OCI-LY7 (cell line): ENCODE results near the gene CDX1. TPM values are rescaled to one million over a fixed set of nuclear protein-coding genes. Genes with fewer than 3 reads are reported as not detected.
A peak's percentile ranks its signal among the peaks of the same experiment; 100 is the strongest.

Source experiments
- BruUV-seq: library from RNA; stranded (reverse); fragments of 400-500 nt; replicated peaks from 2 replicates; lab custom pipeline; 2021; lab: Mats Ljungman, UMichigan
- CTCF ChIA-PET: fragments of 300-600 bp; sonication (Branson Sonifier 250); formaldehyde crosslinking; loops from one replicate; lab custom pipeline; 2022; ENCODE audit warnings: antibody characterized with exemption; ENCODE audit not compliant: unreplicated experiment; lab: Charles Lee
- POLR2A ChIA-PET: fragments of 300-600 bp; sonication (Branson Sonifier 250); formaldehyde crosslinking; loops from one replicate; lab custom pipeline; 2022; ENCODE audit warnings: antibody characterized with exemption; lab: Charles Lee
- DNase-seq: peaks from one replicate; pipeline ENCODE4 v3.0.0-alpha.2; 2015; ENCODE audit warnings: low spot score
- H2AFZ ChIP-seq: fragments of 200-600 bp; sonication (generic), shearing (Covaris generic); 2 replicates; pipeline ENCODE4 v1.6.1; 2014; ENCODE audit warnings: mild to moderate bottlenecking, antibody characterized with exemption, low read length, moderate library complexity
- H3K27ac ChIP-seq: fragments of 200-600 bp; sonication (generic); 2 replicates; pipeline ENCODE4 v1.5.1; 2014; ENCODE audit warnings: mixed run types, low read depth, mild to moderate bottlenecking, moderate library complexity, low read length, inconsistent platforms; ENCODE audit not compliant: poor library complexity, severe bottlenecking
- H3K36me3 ChIP-seq: fragments of 200-600 bp; sonication (generic); 2 replicates; pipeline ENCODE4 v1.6.1; 2014; ENCODE audit warnings: mild to moderate bottlenecking, antibody characterized with exemption, low read length, moderate library complexity, mixed read lengths; ENCODE audit not compliant: insufficient read depth
- H3K4me1 ChIP-seq: fragments of 200-600 bp; sonication (generic); 2 replicates; pipeline ENCODE4 v1.5.1; 2014; ENCODE audit warnings: mild to moderate bottlenecking, low read length; ENCODE audit not compliant: insufficient read depth, poor library complexity, severe bottlenecking
- H3K4me2 ChIP-seq: fragments of 200-600 bp; sonication (generic); 2 replicates; pipeline ENCODE4 v1.6.1; 2014; ENCODE audit warnings: mild to moderate bottlenecking, low read length
- H3K4me3 ChIP-seq: fragments of 200-600 bp; sonication (generic); 2 replicates; pipeline ENCODE4 v1.5.1; 2014; ENCODE audit warnings: mild to moderate bottlenecking, low read depth, low read length; ENCODE audit not compliant: poor library complexity, severe bottlenecking
- H3K79me2 ChIP-seq: fragments of 200-600 bp; sonication (generic); 2 replicates; pipeline ENCODE4 v1.6.1; 2016; ENCODE audit warnings: low read depth, mild to moderate bottlenecking, low read length, moderate library complexity, mixed read lengths; ENCODE audit not compliant: insufficient read depth
- H3K9me2 ChIP-seq: fragments of 200-600 bp; sonication (generic); 2 replicates; pipeline ENCODE4 v1.6.1; 2016; ENCODE audit warnings: mild to moderate bottlenecking, low read length, mixed read lengths; ENCODE audit not compliant: insufficient read depth
- H3K9me3 ChIP-seq: fragments of 200-600 bp; sonication (generic); 2 replicates; pipeline ENCODE4 v1.6.1; 2014; ENCODE audit warnings: mild to moderate bottlenecking, mixed run types, low read length, mixed read lengths
- H4K20me1 ChIP-seq: fragments of 200-600 bp; sonication (generic); 2 replicates; pipeline ENCODE4 v1.6.1; 2014; ENCODE audit warnings: mild to moderate bottlenecking, antibody characterized with exemption, low read length, moderate library complexity, mixed read lengths; ENCODE audit not compliant: insufficient read depth
- EZH2phosphoT487 ChIP-seq: fragments of 200-600 bp; sonication (generic); IDR thresholded peaks from 2 replicates; pipeline ENCODE4 v1.6.1; 2018; ENCODE audit warnings: low read depth, borderline replicate concordance, mild to moderate bottlenecking, mixed run types, antibody characterized with exemption, low read length, moderate library complexity, mixed read lengths
- intact Hi-C: fragments of 100-400 bp; cut with micrococcal nuclease; formaldehyde crosslinking; loops from one replicate; pipeline ENCODE4 v1.10.0; 2022; ENCODE audit not compliant: unreplicated experiment
- total RNA-seq, 2 experiments: library from RNA; depleted of rRNA in 1 of 2; stranded (reverse); fragments of >200 nt in 1 of 2; shearing (Covaris generic) in 1 of 2; gene quantifications; 2 replicates each; pipeline ENCODE4 v1.2.3, GENCODE V29; 2014 to 2022
- TF ChIP-seq, protein P1 (sequence below): fragments of 200-600 bp; sonication (generic); conservative IDR thresholded peaks from 2 replicates; pipeline ENCODE4 v1.5.1; 2014; ENCODE audit warnings: mild to moderate bottlenecking, antibody characterized with exemption, low read length, moderate library complexity, mixed read lengths

Gene CDX1
- total RNA-seq, 2 experiments from 2014 or later, result not detected

DNA sequence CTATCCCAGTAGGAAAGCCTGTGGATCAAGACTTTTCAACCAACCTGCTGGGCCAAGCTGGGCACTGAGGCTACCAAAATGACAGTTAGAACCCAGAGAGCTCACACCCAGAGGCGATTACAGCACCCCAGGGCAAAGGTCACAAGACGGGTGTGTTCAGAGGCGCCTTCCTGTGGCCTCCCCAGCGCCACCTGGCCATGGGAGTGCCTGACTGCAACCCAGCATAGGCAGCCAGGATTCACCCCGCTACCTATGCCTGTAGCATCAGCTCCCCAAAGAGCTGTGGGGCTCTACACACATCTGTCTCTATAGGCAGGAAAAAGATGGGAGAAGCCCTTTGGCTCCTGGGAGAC, 44.4 kb upstream of the CDX1 start:
- BruUV-seq, result no TSS peak
- Histone ChIP-seq H3K4me1 (no peaks in the 10 kb centered on the region), H3K27ac (no peak overlapping the region), H4K20me1 (no peaks in the 10 kb centered on the region), H3K4me3 (no peak overlapping the region), H3K9me3 (no peaks in the 10 kb centered on the region), H3K9me2 (no peaks in the 10 kb centered on the region), H2AFZ (no peak overlapping the region), H3K4me2 (no peak overlapping the region), H3K36me3 (no peaks in the 10 kb centered on the region), H3K79me2 (no peaks in the 10 kb centered on the region)
- peak; percentile 24 for DNase-seq
- ChIA-PET POLR2A (interaction anchor here (0.6 kb wide), 1 partner anchor 12 kb away, joined by 3 read pairs; no protein-coding TSS in a partner anchor), CTCF (interaction anchor here (0.5 kb wide), 1 partner anchor 43 kb away, joined by 4 read pairs; no protein-coding TSS in a partner anchor)
- no peak for TF ChIP-seq EZH2phosphoT487
- TF ChIP-seq, protein P1, sequence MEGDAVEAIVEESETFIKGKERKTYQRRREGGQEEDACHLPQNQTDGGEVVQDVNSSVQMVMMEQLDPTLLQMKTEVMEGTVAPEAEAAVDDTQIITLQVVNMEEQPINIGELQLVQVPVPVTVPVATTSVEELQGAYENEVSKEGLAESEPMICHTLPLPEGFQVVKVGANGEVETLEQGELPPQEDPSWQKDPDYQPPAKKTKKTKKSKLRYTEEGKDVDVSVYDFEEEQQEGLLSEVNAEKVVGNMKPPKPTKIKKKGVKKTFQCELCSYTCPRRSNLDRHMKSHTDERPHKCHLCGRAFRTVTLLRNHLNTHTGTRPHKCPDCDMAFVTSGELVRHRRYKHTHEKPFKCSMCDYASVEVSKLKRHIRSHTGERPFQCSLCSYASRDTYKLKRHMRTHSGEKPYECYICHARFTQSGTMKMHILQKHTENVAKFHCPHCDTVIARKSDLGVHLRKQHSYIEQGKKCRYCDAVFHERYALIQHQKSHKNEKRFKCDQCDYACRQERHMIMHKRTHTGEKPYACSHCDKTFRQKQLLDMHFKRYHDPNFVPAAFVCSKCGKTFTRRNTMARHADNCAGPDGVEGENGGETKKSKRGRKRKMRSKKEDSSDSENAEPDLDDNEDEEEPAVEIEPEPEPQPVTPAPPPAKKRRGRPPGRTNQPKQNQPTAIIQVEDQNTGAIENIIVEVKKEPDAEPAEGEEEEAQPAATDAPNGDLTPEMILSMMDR, result peak; percentile 72
- intact Hi-C loops, result no loop called here

DNA sequence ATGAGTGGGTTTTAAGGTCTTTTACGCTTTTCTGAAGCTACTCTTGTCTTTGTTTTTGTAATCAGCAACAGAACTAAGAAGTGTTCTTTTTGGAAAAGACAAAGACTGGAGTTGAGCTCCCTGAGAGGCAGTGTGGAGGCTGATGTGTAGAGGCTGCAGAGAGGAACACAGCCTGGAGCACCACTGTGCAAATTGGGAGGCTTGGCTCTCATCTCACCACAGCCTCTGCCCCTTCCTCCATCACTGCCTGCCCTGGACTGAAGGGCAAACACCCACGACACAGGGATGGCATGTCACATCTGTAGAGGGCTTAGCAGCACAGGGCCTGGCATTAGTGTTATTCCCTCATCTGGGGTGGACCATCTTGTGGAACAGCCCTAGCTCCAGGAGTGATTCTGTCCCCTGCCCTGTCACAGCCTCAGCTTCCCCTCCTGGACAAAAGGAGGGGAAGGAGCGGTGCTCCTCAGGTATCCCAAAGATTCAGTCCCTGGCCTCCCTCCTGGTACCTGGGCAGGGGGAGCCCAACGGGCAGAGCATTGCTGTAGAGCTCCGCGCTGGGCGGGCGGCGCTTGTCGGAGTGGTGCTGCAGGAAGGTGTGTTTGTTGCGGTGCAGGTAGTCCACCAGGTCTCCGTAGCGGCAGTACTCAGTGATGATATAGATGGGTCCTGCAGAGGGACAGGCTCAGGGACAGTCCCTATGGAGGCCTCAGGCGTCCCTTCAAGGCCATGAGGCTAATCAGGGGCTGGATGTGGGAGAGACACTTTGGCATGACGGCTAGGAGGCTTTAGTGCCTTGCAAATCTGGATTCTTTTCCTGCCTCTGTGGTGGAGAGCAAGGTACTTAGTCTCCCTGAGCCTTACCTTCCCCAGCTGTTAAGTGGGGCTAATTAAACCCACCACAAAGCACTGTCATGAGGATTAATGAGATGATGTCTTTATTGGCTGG, 43.8 kb upstream of the CDX1 start:
- no peak overlapping the region for H3K4me2 ChIP-seq
- no TSS peak for BruUV-seq

More for the DNA sequence above, 43.8 kb upstream of the CDX1 start:
- Histone ChIP-seq H3K4me1 (no peaks in the 10 kb centered on the region), H3K9me3 (no peaks in the 10 kb centered on the region), H3K9me2 (no peaks in the 10 kb centered on the region), H3K27ac (no peak overlapping the region), H3K4me3 (no peak overlapping the region), H2AFZ (no peak overlapping the region), H3K79me2 (no peaks in the 10 kb centered on the region), H4K20me1 (no peaks in the 10 kb centered on the region), H3K36me3 (no peaks in the 10 kb centered on the region)
- intact Hi-C loops, result no loop called here
- CTCF ChIA-PET, result interaction anchor here (0.5 kb wide), 1 partner anchor 43 kb away, joined by 4 read pairs; no protein-coding TSS in a partner anchor
- TF ChIP-seq, protein P1, result peak; percentile 14; the same call in 1 of the 2 replicates
- TF ChIP-seq EZH2phosphoT487, result no peak
- DNase-seq, result no peak
- POLR2A ChIA-PET, result interaction anchor here (0.5 to 1.0 kb wide), 4 partner anchors 11 to 327 kb away, joined by 3 to 4 read pairs (median 3); no protein-coding TSS in a partner anchor
